HG03159 (cell line): ENCODE results near the gene CPNE9.

ENCODE experiments used
- ATAC-seq: cut with Tn5 transposase; IDR thresholded peaks from one replicate; pipeline ENCODE4 v1.9.1; 2021; ENCODE audit warnings: mild to moderate bottlenecking, moderate library complexity; ENCODE audit not compliant: unreplicated experiment

The CPNE9 gene

GRCh38 chr3:9715764-9716437 lies 12.3 kb downstream of the CPNE9 start:
- no peak for ATAC-seq

GRCh38 chr3:9716801-9717555 lies 13.3 kb downstream of the CPNE9 start:
- no peak for ATAC-seq

- ATAC-seq, result no peak
Observed at GRCh38 chr3:9717563-9717962, 13.9 kb downstream of the CPNE9 start.

DNA sequence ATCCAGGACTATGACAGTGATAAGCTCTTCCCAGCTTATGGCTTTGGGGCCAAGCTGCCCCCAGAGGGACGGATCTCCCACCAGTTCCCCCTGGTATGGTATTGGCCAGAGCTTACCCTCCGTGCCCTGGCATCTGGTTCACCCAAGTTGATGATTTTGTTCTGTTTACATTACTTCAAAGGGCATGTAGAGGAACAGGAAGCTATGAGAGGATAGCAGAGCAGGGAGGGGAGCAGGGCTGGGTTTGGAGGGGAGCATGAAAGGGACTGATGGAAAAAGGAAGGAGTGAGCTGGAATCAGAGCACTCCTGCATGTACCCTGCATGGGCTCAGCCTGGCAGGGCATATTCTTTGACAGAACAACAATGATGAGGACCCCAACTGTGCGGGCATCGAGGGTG lies 14.5 kb downstream of the CPNE9 start:
- no peak for ATAC-seq

DNA sequence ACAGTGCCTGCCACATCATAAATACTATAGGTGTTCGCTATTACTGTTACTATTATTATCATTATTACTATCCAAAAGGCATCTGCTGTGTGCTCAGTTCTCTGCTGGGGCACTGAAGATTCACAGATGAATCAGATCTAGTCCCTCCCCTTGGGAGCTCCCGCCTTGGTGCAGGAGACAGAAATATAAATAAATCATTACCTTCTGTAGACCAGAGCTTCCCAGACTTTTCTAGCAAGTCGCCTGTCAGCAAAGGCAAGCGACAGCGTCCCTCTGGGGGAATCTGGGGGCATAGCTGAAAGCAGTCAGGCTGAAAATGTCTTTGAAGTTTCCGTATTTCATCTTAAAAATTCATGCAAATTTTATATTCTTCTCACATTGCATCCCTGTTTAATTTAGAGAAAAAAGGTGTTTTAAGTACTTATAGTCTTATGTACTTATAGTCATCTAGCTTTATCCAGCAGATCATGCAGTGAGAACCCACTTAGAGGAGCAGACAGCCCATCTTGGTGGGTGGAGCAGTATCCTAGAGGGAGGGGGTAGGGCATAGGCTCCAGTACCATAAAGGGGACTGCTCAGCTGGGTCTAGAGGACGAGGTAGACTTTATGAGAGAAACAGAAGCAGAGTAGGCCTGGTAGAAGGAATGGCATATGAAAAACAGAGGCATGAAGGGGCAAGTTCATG lies 17.5 kb downstream of the CPNE9 start:
- ATAC-seq, result no peak

DNA sequence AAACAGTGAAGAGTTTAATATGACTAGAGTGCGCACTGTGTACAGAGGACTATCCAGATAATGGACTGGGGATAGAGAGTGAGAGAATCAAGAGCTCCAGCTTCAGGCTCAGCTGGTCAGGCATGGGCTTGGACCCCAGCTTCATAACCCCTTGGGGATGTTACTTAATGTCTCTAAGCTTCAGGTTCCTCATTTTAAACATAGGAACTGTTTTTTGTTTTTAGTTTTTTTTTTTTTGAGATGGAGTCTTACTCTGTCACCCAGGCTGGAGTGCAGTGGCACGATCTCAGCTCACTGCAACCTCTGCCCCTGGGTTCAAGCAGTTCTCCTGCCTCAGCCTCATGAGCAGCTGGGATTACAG lies 18.0 kb downstream of the CPNE9 start:
- ATAC-seq, result no peak

DNA sequence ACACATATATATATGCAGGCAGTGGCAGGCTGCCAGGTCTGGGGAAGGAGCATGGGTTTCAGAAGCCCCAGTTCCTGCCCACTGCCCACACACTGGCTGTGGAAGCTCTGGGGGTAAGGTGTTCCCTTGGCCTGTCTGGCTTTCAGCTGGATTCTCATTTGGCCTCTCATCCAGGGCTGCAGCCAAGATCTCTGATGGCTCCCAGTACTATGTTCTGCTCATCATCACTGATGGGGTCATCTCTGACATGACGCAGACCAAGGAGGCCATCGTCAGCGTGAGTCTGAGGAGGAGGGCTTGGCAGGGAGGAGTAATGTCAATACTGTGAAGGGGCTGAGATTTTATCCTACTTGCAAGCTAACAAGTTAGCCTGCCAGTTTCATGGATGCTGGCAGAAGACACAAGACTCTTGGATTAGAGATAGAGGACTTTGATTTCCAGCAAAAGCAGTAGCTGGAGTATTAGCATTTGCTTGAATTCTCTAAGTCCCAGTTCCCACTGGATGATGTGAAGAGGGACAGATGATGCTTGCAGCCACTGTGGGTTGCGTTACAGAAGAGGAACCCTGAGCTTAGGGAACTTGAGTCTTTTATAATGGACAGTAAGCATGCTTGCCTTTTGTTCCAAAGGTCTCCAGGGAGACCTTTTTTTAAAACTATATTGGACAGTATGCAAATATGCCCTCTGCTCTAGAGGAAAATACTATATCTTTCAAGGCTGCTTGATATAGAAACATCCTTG lies 22.3 kb downstream of the CPNE9 start:
- no peak for ATAC-seq

GRCh38 chr3:9727041-9727595 lies 23.5 kb downstream of the CPNE9 start:
- no peak for ATAC-seq

DNA sequence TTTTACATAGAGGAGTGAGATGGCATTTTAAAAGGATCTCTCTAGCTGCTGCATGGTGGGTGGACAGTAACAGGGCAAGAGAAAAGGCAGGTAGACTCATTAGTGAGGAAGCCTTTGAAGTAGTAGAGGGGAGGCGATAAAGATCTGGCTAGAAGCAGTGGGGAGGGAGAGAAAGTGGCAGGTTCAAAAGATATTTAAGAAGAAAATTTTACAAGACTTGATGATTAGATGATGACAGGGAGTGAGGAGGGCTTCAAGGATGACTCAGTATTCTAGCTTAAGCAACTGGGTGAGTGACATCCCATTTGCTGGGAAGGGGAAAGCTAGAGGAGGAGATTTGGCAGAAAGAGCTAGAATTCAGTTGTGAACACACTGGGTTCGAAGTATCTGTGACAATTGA lies 24.1 kb downstream of the CPNE9 start:
- no peak for ATAC-seq

DNA sequence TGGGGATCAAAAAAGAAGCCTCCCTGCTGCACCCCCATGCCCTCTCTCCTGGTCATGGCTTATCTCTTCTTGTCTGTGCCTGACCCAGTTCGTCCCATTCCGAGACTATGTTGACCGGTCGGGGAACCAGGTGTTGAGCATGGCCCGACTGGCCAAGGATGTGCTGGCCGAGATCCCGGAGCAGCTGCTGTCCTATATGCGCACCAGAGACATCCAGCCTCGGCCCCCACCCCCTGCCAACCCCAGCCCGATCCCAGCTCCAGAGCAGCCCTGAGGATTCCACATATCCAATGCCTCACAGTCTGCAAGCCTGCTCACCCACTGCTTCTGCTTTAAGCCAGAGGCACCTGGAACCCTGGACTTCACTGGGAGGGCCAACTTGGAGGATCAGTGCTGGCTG lies 25.8 kb downstream of the CPNE9 start:
- ATAC-seq, result no peak

DNA sequence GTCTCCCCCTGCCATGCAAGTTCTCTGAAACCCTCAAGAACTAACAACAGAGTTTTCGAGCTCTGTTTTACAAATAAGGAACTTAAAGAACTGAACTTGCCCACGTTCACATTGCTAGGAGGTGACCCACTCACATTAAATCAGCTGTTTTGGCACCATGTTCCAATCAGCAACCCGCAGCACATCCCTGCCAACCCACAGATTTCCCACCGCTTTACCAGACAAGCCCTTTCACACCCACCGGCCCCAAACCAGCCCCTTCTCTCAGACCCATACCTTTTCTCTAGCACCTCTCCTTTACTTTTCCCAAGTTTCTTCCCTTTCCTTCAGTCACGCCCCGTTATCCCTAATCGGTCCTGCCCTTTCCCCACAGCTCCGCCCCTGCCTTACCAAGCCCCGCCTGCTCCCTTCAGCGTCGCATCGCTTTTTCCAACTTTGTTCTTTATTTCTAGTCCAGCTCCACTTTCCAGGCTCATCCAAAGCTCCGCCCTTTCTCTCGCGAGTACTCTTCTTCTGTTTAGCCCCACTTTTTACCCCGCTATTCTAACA lies 27.1 kb downstream of the CPNE9 start:
- ATAC-seq, result peak; percentile 35

DNA sequence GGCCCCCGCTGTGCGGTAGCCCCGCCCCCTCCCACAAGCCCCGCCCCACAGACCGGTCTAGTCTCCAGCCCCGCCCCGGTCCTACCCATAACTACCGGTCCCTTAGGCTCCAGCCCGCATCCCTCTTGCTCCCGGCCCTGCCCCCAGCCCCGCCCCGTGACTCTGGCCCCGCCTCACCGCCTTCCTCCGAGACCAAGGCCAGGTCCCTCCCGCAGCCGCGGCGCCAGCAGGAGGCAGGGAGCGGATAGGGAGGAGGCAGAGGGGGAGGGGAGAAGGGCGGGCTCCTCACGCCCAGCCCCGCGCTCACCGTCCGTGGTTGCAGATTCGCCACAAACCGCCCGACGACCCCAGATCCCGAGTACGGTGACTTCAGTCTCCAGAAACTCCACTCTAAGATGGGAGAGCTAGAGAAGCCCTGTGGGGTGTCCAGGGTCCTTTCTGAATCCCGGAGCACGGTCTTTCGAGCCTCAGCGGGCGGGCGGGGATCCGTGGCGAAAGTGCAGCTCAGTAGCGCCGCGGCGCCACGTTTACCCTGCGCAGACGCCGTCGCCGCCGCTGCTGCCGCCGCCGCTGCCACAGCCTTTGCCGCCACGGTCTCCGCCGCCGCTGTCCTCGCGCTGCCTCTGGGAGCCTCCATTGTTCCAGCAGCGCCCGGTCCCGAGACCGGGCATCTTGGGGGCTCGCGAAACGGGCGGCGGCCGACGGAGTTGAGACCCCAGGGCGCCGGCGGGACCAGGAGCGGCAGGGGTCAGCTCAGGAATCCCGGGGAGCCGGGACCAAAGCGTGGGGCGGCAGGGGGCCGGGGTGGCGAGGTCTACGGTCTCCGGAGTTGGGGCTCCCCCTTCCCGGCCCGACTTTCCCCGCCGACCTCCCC lies 27.8 kb downstream of the CPNE9 start, which contains the start of gene BRPF1:
BRPF1 (plus strand) TSS at position 530 of the 874 bp plus-strand sequence. CDS start 2,406 bp downstream, outside the sequence.
- ATAC-seq, result peak; percentile 89

DNA sequence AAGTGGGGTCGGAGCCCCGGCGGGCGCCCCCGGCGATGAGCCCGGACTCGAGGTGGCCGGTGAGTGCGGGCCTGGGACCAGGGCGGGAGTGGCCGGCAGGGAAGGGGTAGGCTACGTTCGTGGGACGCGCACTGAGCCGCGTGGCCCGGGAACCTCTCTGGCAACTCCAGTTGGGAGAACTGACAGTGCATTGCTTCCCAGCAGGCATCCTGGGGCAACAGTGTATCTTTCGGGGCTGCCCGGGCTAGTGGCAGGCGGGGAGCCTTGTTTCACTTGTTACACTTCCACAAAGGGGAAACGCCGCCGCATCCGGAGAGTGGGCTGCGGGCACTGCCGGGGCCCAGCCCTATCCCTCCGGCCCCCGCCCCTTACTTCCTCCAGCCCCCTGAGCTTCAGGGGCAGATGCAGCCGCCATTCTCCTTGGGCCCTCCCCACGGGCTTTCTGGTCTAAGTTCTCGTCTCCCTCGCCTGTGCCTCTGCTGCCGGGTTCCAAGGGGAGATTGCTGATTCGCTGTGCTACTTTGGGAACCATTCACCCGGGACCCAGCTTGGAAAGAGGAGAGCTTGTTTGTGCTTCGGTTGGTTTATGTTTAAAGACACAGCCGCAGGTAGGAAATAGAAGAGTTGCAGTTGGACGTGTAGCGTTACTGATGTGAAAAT lies 28.6 kb downstream of the CPNE9 start:
- peak; percentile 3 for ATAC-seq

DNA sequence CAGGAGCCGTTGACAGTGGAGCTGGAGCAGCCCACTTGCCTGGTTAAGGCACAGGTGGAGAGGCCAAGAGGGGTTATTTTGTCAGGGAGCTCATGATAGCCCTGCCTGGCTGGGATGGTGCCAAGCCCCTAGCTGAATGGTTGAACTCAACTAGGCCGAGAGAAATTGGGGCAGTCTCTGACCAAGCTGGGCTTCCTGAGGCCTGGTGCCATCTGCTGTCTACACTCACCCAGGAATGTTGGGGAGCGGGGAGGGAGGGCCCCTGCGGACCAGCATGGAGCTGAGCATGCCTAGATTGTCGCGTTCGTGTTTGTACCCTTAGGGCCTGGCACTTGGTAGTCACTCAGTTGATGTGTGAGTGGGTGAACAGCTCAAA lies 29.1 kb downstream of the CPNE9 start:
- ATAC-seq, result no peak

- ATAC-seq, result no peak
Observed at GRCh38 chr3:9736831-9737230, 33.2 kb downstream of the CPNE9 start.

- ATAC-seq, result no peak
Observed at GRCh38 chr3:9739181-9739580, 35.5 kb downstream of the CPNE9 start.

- no peak for ATAC-seq
Observed at GRCh38 chr3:9742560-9742959, 38.9 kb downstream of the CPNE9 start.

GRCh38 chr3:9743548-9743947 lies 39.9 kb downstream of the CPNE9 start:
- no peak for ATAC-seq

DNA sequence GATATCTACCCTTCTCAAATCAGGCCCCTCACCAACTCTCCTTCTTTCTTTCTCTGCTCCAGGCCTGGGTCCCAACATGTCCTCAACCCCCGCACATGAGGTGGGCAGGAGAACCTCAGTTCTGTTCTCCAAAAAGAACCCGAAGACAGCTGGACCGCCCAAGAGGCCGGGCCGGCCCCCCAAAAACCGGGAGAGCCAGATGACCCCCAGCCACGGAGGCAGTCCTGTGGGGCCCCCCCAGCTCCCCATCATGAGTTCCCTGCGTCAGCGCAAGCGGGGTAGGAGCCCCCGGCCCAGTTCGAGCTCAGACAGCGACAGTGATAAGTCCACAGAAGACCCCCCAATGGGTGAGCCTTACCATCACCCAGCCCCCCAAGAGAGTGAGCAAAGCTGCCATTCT lies 40.5 kb downstream of the CPNE9 start:
- ATAC-seq, result no peak
